Measurements from ENCODE around the gene ZNF319. TPM values are rescaled to one million over a fixed set of nuclear protein-coding genes. Genes with fewer than 3 reads are reported as not detected.
A peak's percentile ranks its signal among the peaks of the same experiment; 100 is the strongest.

ZNF319 gene
- total RNA-seq, 1 experiment from 2014 or later: 3.1 TPM

DNA sequence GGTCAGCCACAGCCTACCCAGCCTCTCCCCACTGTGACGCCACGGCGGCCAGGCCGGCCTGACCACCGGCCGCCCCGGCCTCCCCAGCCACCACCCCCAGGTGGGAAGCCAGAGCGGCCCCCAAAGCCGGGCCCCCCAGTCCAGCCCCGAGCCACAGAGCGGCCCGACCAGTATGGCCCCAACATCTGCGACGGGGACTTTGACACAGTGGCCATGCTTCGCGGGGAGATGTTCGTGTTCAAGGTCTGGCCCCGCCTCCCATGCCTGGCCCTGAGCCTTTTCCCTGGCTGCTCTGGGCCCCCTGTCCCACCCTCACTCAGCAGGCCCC is 41.1 kb upstream of the ZNF319 start:
- Histone ChIP-seq H3K36me3 (replicated peaks; ENCODE audit: control insufficient read depth, insufficient read depth, low read length) (peaks cover 30% of the 10 kb centered on the region), H3K27me3 (ENCODE audit: control insufficient read depth, insufficient read depth, low read length) (no peaks in the 10 kb centered on the region), H3K4me3 (ENCODE audit: insufficient read depth, low read depth, low read length) (no peak overlapping the region)
- no peak for DNase-seq

- Histone ChIP-seq H3K36me3 (replicated peaks; ENCODE audit: control insufficient read depth, insufficient read depth, low read length) (peaks cover 30% of the 10 kb centered on the region), H3K4me3 (ENCODE audit: insufficient read depth, low read depth, low read length) (no peak overlapping the region), H3K27me3 (ENCODE audit: control insufficient read depth, insufficient read depth, low read length) (no peaks in the 10 kb centered on the region)
- DNase-seq: no peak
These were observed 40.6 kb upstream of the ZNF319 start for GRCh38 chr16:58040945-58041627.

GRCh38 chr16:58040496-58040846 is 40.0 kb upstream of the ZNF319 start:
- H3K4me3 ChIP-seq (ENCODE audit: insufficient read depth, low read depth, low read length): no peak overlapping the region
- peaks cover 30% of the 10 kb centered on the region for H3K36me3 ChIP-seq (replicated peaks; ENCODE audit: control insufficient read depth, insufficient read depth, low read length)
- no peak for DNase-seq
- no peaks in the 10 kb centered on the region for H3K27me3 ChIP-seq (ENCODE audit: control insufficient read depth, insufficient read depth, low read length)

DNA sequence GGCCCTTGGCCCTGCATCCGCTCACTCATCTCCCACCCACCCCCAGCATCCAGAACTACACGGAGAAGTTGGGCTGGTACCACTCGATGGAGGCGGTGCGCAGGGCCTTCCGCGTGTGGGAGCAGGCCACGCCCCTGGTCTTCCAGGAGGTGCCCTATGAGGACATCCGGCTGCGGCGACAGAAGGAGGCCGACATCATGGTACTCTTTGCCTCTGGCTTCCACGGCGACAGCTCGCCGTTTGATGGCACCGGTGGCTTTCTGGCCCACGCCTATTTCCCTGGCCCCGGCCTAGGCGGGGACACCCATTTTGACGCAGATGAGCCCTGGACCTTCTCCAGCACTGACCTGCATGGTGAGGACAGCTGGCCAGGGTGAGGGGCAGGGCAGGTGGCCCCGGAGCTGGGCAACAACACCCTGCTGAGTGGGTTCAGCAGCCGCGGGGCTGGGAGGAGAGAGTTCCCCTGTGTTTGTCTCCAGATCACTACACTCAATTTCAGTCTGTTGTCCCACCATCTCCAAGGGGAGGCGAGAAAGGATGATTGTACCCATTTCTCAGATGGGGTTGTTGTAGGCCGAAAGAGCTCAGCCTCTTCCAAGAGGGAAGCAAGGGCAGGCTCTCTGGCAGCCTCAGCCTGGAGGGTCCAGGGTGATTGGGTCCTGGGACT is 39.5 kb upstream of the ZNF319 start:
- H3K36me3 ChIP-seq (replicated peaks; ENCODE audit: control insufficient read depth, insufficient read depth, low read length): peaks cover 30% of the 10 kb centered on the region
- peak; percentile 40 for DNase-seq
- no peaks in the 10 kb centered on the region for H3K27me3 ChIP-seq (ENCODE audit: control insufficient read depth, insufficient read depth, low read length)
- H3K4me3 ChIP-seq (ENCODE audit: insufficient read depth, low read depth, low read length): no peak overlapping the region

GRCh38 chr16:58038219-58038641 is 37.8 kb upstream of the ZNF319 start:
- DNase-seq: peak; percentile 51
- H3K4me3 ChIP-seq (ENCODE audit: insufficient read depth, low read depth, low read length): no peak overlapping the region
- peaks cover 18% of the 10 kb centered on the region for H3K36me3 ChIP-seq (replicated peaks; ENCODE audit: control insufficient read depth, insufficient read depth, low read length)
- H3K27me3 ChIP-seq (ENCODE audit: control insufficient read depth, insufficient read depth, low read length): no peaks in the 10 kb centered on the region

DNA sequence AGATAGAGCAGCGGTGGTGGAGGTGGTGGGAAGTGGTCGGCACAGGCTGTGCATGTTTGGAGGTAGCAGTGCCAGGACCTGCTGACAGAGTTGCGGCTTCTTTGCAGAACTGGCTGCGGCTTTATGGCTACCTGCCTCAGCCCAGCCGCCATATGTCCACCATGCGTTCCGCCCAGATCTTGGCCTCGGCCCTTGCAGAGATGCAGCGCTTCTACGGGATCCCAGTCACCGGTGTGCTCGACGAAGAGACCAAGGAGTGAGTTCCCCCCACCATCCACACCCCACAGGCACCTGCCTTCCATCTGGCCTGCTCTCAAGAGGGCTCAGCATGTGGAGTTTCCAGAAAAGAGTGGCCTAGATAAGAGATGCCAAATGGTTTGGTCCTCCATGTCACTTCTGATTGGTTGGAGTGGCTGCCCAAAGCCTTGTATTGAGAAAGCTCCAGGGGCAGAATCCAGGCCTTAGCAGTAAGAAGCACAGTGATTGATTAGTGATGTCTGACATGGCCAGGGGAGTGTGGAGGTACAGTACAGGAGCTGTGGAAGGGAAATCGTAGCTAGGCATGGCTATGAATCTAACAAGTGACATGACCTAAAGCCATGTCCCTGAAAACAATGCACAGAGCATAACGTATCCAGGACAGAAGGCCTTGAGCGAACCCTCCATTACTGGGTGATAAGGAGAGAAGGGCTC is 37.0 kb upstream of the ZNF319 start:
- H3K4me3 ChIP-seq (ENCODE audit: insufficient read depth, low read depth, low read length): no peak overlapping the region
- peaks cover 16% of the 10 kb centered on the region for H3K36me3 ChIP-seq (replicated peaks; ENCODE audit: control insufficient read depth, insufficient read depth, low read length)
- no peaks in the 10 kb centered on the region for H3K27me3 ChIP-seq (ENCODE audit: control insufficient read depth, insufficient read depth, low read length)
- DNase-seq: peak; percentile 23

- Histone ChIP-seq H3K27me3 (ENCODE audit: control insufficient read depth, insufficient read depth, low read length) (no peaks in the 10 kb centered on the region), H3K4me3 (ENCODE audit: insufficient read depth, low read depth, low read length) (no peak overlapping the region), H3K36me3 (replicated peaks; ENCODE audit: control insufficient read depth, insufficient read depth, low read length) (peaks cover 14% of the 10 kb centered on the region)
- no peak for DNase-seq
These were observed 36.5 kb upstream of the ZNF319 start for GRCh38 chr16:58036943-58037342.

DNA sequence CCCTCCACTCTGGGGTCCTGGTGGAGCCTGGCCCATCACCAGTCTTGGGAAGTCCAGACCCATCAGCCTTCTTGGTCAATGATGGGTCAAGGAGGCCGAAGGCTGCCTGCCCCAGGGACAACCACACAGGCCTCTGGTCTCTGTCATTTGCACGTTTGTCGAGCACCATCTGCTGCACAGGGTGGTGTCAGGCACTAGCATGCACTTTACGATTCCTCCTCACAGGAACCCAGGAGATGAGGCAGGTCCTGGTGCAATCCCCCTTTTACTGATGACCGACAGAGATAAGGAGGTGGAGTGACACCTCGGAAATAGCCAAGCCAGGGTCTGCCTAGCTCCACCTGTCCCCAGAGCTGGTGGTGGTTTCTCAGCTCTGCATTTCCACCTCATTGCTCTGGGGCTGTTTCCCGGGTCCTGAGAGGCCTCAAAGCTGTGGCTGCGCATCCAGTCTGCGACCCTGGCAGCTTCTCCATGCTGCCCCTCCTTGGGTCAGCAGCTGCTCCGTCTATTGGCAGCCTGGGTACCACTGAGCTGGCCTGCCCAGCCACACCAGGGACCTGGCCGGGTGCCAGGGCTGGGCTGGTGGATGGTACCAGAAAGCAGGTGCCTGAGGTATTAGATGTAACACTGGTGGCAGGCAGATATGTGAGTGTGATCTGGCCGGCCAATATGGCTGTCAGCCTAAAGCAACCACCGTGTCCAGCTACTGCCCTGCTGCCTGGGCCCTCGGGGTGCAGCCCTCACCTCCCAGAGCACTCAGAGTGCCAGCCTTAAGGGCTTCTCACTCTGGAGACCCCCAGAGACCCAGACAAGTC is 35.1 kb upstream of the ZNF319 start:
- no peak for DNase-seq
- Histone ChIP-seq H3K27me3 (ENCODE audit: control insufficient read depth, insufficient read depth, low read length) (no peaks in the 10 kb centered on the region), H3K36me3 (replicated peaks; ENCODE audit: control insufficient read depth, insufficient read depth, low read length) (peaks cover 12% of the 10 kb centered on the region), H3K4me3 (ENCODE audit: insufficient read depth, low read depth, low read length) (no peak overlapping the region)

DNA sequence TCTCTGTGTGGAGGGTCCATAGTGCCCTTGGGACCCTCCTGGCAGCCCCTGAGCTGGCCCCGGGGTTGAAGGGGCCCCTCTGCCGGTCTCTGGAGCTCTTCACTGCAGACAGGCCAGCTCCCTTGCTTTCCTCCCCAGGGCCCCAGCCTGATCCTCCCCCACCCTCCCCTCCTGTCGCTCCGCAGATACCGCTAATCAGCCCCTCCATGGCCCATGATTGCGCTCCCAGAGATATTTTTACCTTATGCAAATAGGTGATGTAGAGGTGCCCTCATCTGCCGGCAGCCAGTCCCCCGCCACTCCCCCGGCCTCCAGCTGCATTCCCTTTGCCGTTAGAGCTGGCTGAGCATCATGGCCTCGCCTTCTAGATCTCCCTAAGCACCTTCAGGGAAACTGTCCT is 34.3 kb upstream of the ZNF319 start:
- H3K4me3 ChIP-seq (ENCODE audit: insufficient read depth, low read depth, low read length): no peak overlapping the region
- peaks cover 9% of the 10 kb centered on the region for H3K36me3 ChIP-seq (replicated peaks; ENCODE audit: control insufficient read depth, insufficient read depth, low read length)

DNA sequence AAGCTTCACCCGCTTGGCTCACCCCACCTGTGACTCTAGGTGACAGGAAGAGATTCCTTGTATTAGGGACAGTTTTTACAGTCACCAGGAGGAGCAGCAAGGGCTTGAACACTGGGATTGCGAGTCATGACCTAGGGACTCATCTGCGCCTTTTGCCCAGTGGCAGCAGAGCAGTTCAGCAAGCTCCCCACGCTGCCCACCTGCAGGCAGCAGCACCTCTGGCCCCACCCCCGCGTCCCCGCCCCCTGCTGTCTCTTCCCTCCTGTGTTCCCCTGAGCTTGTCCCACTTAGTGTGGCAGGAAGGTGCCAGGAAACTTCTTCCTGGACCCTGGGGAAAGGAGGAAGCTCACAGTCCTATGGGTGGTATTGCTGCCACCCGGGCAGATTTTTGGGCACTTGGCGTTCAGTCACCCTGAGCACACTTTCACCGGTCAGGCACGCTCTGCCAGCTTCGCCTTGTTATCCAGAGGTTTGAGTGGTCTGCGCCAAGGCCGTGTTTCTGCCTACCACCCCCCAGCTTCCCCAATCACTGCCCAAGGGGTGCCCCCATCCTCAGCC is 33.7 kb upstream of the ZNF319 start:
- Histone ChIP-seq H3K36me3 (replicated peaks; ENCODE audit: control insufficient read depth, insufficient read depth, low read length) (peaks cover 6% of the 10 kb centered on the region), H3K27me3 (ENCODE audit: control insufficient read depth, insufficient read depth, low read length) (no peaks in the 10 kb centered on the region), H3K4me3 (ENCODE audit: insufficient read depth, low read depth, low read length) (no peak overlapping the region)
- DNase-seq: peak; percentile 58

More for the DNA sequence above, 34.3 kb upstream of the ZNF319 start:
- no peaks in the 10 kb centered on the region for H3K27me3 ChIP-seq (ENCODE audit: control insufficient read depth, insufficient read depth, low read length)
- DNase-seq: peak; percentile 55

DNA sequence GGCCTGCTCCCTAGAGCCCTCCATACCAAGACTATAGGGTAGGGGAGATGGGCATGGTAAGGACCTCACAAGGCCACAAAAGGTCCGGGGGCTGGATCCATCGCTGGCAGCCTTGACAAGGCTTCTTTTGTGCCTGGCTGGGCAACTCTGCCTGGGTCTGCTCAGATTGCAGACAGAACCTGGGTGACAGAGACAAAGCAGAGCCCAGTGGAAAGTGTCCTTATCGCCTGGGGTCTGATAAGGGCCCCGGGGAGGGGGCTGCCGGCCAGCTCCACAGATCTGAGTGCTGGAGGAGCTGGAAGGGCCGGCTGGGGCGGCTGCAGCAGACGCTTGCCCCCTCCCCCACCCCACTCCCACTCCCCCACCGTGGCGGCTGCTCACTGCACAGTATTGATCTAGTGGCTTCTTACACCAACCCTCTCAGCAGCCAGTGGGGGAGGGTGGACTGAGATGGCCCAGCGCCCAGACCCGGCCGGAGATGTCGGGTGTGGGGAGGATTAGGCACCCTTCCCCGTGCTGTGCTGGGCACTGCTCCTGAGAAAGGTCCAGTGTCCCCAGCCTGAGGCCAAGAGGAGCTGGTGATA is 32.3 kb upstream of the ZNF319 start:
- H3K4me3 ChIP-seq (ENCODE audit: insufficient read depth, low read depth, low read length): no peak overlapping the region
- no peaks in the 10 kb centered on the region for H3K27me3 ChIP-seq (ENCODE audit: control insufficient read depth, insufficient read depth, low read length)
- H3K36me3 ChIP-seq (replicated peaks; ENCODE audit: control insufficient read depth, insufficient read depth, low read length): no peaks in the 10 kb centered on the region; the same call in none of the 2 replicates
- peak; percentile 59 for DNase-seq

DNA sequence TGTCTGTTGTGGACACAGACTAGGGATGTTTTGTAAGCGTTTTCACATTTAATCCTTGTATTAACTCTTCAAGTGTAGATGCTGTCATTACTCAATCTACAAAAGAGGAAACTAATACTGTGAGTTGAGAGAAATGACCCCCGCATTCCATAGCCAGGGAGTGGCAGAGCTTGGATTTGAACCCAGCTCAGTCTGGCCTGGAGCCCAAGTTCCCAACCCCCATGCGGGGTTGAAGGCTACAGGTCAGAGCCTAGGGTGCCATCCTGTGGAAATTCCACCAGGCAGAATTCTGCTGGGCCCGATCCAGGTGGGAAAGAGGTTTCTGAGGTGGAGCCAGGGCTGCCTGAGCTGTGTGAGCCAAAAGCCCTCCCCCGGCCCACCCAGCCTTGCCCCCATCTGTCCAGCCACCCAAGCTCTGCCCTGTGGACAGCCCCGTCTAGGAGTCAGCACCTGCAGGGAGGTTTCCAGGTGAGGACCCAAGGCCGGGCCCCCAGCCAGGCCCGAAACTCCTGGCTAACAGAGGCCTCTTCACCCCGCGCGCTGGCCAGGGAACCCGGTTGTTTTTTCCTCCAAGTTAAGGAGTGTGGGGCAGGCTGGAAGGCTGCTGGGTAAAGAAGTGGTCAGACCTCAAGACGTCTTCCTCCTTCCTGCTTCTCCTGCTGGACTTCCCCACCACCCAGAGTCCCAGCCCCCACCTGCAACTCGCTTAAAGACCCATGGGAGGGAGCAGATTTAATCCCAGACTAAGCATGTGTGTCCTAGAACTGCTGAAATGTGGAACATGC is 30.7 kb upstream of the ZNF319 start:
- no peak overlapping the region for H3K4me3 ChIP-seq (ENCODE audit: insufficient read depth, low read depth, low read length)
- peaks cover 2% of the 10 kb centered on the region for H3K27me3 ChIP-seq (ENCODE audit: control insufficient read depth, insufficient read depth, low read length)
- H3K36me3 ChIP-seq (replicated peaks; ENCODE audit: control insufficient read depth, insufficient read depth, low read length): no peaks in the 10 kb centered on the region
- peak; percentile 49 for DNase-seq

DNA sequence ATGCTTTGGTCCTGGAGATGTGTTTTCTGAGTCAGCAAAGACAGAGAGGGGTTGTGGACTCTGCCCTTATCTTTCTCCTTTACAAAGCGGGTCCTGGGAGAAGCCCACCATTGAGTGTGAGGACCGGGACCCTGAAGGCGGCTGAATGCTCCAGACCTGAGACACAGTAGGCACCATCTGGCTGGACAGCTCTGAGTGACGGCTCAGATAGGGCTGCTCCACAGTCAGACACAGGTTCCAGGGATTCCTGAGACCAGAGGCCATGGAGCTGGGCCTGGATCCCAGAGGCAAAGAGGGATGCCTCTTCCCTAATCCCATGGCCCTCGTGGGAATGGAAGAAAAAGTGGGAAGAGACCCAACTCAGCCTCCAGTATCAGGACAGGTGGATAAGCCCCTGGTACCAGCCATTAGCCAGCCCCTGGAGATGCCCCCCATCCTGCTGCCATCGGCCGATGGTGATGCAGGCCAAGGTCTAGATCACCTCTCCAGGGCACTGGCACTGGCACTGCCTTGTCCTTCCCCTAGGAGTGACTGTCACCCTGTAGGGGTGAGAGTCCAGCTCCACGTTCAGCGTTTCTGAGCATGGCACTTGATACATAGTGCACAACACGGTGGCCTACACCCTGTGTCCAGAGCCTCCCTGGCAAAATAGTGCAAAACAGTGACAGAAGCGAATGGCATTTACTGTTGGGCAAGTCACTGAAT is 29.8 kb upstream of the ZNF319 start:
- no peak for DNase-seq
- no peak overlapping the region for H3K4me3 ChIP-seq (ENCODE audit: insufficient read depth, low read depth, low read length)
- peaks cover 2% of the 10 kb centered on the region for H3K27me3 ChIP-seq (ENCODE audit: control insufficient read depth, insufficient read depth, low read length)
- H3K36me3 ChIP-seq (replicated peaks; ENCODE audit: control insufficient read depth, insufficient read depth, low read length): no peaks in the 10 kb centered on the region
